NCI-H524 (cell line): ENCODE data around the gene SIRPA.
A peak's percentile ranks its signal among the peaks of the same experiment; 100 is the strongest.

Experiments used
- DNase-seq, 2 experiments: peaks; one replicate each; lab custom pipeline; 2025; lab: John Stamatoyannopoulos, UW

Gene SIRPA

GRCh38 chr20:1894951-1895673 lies at the start of gene SIRPA:
TSS of gene SIRPA (plus strand) at chr20:1895407. CDS start at chr20:1895448, 41 bp downstream.
- DNase-seq, result peak; percentile 15 to 52

DNA sequence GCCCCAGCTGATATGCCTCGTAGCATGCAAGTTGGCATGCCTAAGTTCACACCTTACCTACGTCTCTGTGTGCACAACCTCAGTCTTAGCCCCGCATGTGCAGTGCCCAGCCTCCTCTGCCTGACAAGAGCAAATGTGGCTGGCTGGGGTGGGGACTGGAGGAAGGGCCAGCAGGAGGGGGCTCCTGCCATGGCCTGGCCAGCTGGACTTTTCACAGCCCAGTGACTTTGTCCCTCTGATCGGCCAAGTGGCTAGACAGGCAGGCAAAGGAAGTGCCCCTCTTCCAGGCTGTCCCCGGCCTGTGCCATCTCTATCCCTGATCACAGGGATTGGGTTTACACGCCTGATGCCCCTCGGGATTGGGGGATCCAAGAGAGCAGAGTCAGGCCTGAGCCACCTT lies 49.5 kb upstream of the SIRPA start:
- no peak for DNase-seq

- DNase-seq, result no peak
These were observed 48.9 kb upstream of the SIRPA start for GRCh38 chr20:1846341-1846740.

DNA sequence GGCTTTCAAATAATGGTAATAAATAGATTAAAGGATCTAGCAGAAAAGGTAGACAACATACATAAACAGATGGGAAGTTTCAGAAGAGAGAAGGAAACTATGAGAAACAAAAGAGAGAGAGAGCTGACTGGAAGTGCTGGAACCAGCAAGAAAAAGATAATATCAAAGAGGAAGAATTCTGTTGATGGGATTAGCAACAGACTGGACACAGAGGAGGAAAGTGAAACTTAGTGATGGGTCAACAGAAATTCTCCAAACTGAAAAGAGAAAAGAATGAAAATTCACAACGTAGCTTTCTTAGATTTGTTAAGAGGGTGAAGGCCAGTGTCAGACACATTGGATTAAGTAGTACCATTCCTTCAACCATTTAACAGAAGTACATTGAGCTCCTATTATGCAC lies 48.3 kb upstream of the SIRPA start:
- DNase-seq, result no peak

DNA sequence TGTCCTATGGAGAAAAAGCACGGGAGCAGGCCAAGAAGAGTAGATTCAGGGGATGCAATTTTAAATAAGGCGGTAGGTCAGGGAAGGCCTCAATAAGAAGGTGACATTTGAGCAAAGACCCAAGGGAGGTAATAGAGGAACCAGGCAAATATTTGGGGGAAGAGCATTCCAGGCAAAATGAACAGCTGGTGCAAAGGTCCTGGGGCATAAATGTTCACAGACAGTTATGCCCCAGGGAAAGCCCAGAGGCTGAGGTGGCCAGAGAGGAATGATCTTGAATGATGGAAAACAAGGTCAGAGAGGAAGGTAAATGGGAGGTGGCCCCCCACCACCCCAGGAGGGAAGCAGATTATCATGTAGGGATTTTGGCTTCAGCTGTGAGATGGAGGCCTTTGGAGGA lies 47.4 kb upstream of the SIRPA start:
- DNase-seq, result no peak

GRCh38 chr20:1848373-1848772 lies 46.8 kb upstream of the SIRPA start:
- DNase-seq, result no peak

DNA sequence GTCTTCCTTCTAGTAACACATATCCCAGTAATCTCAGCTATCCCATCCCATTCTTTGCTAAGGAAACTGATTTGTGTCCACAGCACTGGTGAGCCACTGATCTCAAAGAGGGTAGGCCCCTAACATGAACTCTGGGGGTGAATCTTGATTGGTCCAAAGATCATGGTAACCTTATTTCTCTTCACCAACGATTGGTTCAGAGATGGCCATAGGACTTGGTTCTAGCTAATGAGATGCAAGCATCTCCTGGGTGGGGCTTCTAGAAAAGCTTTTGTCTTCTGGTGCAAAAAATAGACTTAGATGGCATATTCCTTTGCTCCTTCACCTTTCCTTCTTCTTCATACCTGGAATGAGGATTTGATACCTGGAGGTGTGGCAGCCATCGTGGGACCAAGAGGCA lies 43.8 kb upstream of the SIRPA start:
- no peak for DNase-seq

- DNase-seq, result no peak
These were observed 41.7 kb upstream of the SIRPA start for GRCh38 chr20:1853473-1853872.

DNA sequence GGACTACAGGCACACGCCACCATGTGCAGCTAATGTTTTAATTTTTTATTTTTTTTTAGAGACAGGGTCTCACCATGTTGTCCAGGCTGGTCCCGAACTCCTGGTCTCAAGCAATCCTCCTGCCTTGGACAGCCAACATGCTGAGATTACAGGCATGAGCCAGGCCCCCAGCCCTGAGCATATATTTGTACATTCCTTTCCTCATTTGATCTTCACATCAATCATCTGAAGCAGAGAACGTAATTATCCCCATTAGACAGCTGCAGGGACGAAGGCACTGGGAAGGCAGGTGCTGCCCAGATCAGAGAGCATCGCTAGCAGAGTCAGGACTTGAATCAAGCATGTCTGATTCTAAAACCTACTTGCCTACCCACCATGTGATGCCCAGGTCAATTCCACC lies 41.0 kb upstream of the SIRPA start:
- DNase-seq, result no peak

DNA sequence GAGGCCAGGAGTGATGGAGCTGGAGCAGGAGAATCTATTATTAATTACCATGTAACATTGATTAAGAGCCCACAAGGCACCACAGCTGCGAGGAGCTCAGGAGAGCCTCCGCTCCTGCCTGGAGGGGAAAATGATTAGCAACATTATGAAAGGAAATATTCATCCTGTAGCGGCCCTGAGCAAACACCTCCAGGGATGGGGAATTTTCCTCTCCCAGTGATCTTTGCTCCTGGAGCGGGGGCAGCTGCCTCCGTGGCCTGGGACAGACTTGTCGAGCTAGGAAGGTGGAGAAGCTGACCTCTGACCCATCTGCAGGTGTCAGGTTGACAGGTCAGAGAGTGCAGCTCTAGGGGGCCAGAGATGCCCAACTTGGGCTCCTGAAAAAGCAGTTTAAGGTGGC lies 40.1 kb upstream of the SIRPA start:
- DNase-seq, result no peak

GRCh38 chr20:1855690-1856089 lies 39.5 kb upstream of the SIRPA start:
- no peak for DNase-seq

GRCh38 chr20:1856424-1856823 lies 38.8 kb upstream of the SIRPA start:
- DNase-seq, result peak; percentile 32 to 59

GRCh38 chr20:1857466-1857865 lies 37.7 kb upstream of the SIRPA start:
- no peak for DNase-seq

- no peak for DNase-seq
These were observed 36.3 kb upstream of the SIRPA start for GRCh38 chr20:1858871-1859270.

GRCh38 chr20:1860446-1860845 lies 34.8 kb upstream of the SIRPA start:
- no peak for DNase-seq

DNA sequence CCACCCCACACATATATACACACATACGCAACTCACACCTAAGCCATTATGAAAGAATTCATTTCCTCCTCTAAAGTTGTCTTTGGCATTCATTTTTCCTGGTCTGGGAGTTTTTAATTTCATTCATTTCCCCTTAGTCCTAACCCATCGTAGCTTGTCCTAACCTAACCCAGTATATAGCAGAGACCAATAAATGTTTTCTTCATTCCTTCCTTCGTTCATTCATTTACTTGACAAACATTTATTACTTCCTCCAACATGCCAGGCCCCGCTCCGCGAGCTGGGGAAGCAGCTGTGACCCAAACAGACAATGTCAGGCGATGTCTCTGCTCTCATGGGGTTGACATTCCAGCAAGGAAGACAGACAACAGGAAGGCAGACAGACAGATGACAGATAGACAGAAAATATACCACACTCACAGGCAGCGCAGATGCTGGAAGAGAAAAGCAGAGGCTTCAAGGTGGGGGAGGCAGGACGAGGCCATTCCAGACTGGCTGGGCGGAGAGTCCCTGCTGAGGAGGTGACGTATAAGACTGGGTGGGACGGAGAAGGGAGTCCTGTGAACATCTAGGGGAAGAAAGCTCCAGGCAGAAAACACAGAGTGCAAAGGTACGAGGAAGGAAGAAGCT lies 33.7 kb upstream of the SIRPA start:
- no peak for DNase-seq

DNA sequence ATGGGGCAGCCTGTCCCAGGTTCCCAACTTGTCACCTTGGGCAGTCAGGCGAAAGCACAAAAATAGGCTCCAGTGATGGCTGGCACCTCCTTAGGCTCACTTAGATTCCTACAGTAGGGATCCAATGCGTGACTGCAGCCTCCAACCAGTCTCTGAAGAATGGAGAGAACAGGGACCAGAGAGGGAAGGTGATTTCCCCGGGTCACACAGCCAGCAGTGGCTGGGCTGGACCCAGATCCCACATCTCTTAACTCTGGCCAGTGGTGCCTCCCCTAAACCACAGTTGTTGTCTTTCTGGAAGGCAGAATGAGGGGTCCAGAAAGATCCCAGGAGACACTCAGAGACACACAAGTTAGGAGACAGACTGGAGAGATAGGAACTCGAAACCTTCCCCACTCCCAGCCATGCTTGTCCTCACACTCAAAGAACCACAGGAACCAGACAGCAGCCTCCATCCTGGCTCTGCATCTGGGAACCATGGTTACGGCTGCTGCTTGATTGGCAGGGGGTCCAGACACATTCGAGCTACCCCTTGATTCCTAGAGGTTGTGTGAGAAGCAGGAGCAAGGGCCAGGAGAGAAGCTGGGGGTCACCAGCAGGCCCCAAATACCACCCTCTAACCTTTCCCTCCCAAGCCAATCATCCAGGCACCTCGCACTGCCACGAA lies 33.1 kb upstream of the SIRPA start:
- DNase-seq, result no peak

- DNase-seq, result no peak
These were observed 32.5 kb upstream of the SIRPA start for GRCh38 chr20:1862663-1863053.

GRCh38 chr20:1863296-1863695 lies 31.9 kb upstream of the SIRPA start:
- no peak for DNase-seq

GRCh38 chr20:1866834-1867233 lies 28.4 kb upstream of the SIRPA start:
- no peak for DNase-seq

DNA sequence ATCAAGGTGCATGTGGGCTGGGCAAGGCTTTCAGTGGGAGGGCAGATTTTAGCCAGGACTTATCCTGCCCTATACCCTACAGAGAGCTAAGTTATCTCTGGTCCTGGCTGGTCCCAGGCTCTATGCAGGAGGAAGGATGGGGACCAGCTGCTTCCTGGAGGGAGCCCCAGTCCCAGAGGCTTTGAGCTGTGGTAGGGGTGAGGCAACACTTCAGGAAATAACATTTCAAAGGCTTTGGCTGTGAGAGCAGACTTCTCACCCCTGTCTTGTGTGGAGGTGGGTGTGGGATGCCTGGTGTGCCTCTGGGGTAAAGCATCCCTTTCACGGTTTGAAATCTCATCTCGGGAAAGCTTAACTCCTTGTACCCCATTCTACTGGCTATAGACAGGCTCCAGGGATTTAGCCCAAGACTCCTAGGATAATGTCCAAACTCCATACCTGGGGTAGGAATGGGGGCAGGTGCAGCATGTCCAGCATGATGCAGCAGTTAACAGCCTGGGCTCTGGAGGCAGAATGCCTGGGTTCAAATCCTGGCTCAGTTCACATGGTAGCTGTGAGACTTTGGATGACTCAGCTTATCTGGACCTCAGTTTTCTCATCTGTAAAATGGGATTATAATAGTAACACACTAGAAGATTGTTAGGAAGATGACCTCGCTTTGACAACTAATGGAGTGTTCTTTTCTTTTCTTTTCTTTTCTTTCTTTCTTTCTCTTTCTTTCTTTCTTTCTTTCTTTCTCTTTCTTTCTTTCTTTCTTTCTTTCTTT lies 27.5 kb upstream of the SIRPA start:
- DNase-seq, result no peak

GRCh38 chr20:1868856-1869255 lies 26.4 kb upstream of the SIRPA start:
- DNase-seq, result no peak

DNA sequence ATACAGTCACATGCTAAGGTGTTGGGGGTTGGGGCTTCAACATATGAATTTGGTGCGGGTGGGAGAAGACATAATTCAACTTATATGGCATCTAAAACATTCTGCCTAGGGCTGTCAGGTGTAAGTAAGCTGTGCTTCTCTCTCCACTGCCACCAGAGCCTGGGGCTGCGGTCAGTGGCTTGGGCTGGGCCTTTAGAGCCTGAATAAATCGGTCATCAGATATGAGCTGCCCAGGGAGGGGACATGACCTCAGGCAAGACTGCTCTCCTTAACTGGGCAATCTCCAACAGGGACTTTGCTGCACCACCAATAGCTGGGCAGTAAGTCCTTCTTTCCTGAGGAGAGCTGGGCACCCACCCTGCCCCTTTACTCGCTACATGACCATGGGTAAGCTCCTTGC lies 24.9 kb upstream of the SIRPA start:
- no peak for DNase-seq
